NT2/D1 (cell line): ENCODE measurements around the gene HSD17B4.
A peak's percentile ranks its signal among the peaks of the same experiment; 100 is the strongest.
"Not testable (repeated sequence)": the region's sequence is repeated elsewhere in the genome, so short reads cannot be mapped to it uniquely, and the experiment has no call there.

ENCODE experiments used
- DNase-seq: peaks from one replicate; pipeline ENCODE4 v3.0.0-alpha.2; 2011; ENCODE audit warnings: low read depth, low spot score
- H3K27me3 ChIP-seq: 2 replicates; pipeline ENCODE4 v1.6.0; 2011; ENCODE audit warnings: mild to moderate bottlenecking; ENCODE audit not compliant: insufficient read length, insufficient read depth
- H3K36me3 ChIP-seq: 2 replicates; pipeline ENCODE4 v1.6.1; 2011; ENCODE audit warnings: mild to moderate bottlenecking, low read length, mixed read lengths; ENCODE audit not compliant: insufficient read depth, insufficient read length
- H3K4me1 ChIP-seq: 2 replicates; pipeline ENCODE4 v1.5.1; 2011; ENCODE audit not compliant: insufficient read depth, insufficient read length
- H3K4me3 ChIP-seq: 2 replicates; pipeline ENCODE4 v1.5.1; 2011; ENCODE audit warnings: low read depth; ENCODE audit not compliant: insufficient read length
- H3K9ac ChIP-seq: 2 replicates; pipeline ENCODE4 v1.6.0; 2011; ENCODE audit warnings: low read depth; ENCODE audit not compliant: insufficient read length
- H3K9me3 ChIP-seq: 2 replicates; pipeline ENCODE4 v1.5.1; 2011; ENCODE audit warnings: mild to moderate bottlenecking, low read length; ENCODE audit not compliant: insufficient read depth
- SUZ12 ChIP-seq: IDR thresholded peaks from 2 replicates; pipeline ENCODE4 v1.6.1; 2011; ENCODE audit not compliant: insufficient read length, insufficient read depth; ENCODE audit errors: extremely low read depth
- YY1 ChIP-seq: IDR thresholded peaks from 2 replicates; pipeline ENCODE4 v1.6.1; 2011; ENCODE audit not compliant: insufficient read length, insufficient read depth
- ZNF274 ChIP-seq: IDR thresholded peaks from 2 replicates; pipeline ENCODE4 v1.6.1; 2011; ENCODE audit warnings: mild to moderate bottlenecking, low read depth, low read length

Gene HSD17B4

DNA sequence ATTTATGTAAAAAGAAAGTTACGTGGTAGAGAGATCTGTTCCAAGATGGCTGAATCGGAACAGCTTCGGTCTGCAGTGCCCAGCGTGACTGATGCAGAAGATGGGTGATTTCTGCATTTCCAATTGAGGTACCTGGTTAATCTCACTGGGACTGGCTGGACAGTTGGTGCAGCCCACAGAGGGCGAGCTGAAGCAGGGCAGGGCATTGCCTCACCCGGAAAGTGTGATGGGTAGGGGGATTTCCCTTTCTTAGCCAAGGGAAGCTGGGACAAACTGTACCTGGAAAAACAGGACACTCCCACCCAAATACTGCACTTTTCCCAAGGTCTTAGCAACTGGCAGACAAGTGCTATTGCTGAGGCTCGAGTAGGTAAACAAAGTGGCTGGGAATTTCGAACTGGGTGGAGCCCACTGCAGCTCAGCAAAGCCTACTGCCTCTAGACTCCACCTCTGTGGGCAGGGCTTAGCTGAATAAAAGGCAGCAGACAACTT, 13.1 kb upstream of the HSD17B4 start:
- no peak for TF ChIP-seq YY1
- TF ChIP-seq SUZ12: no peak
- no peak for TF ChIP-seq ZNF274
- no peak overlapping the region for H3K9ac ChIP-seq
- peaks cover 5% of the 10 kb centered on the region; the same call in 1 of the 2 replicates for H3K9me3 ChIP-seq
- no peaks in the 10 kb centered on the region for H3K36me3 ChIP-seq
- H3K4me1 ChIP-seq: no peaks in the 10 kb centered on the region
- H3K27me3 ChIP-seq: no peaks in the 10 kb centered on the region
- no peak overlapping the region for H3K4me3 ChIP-seq
- no peak for DNase-seq

DNA sequence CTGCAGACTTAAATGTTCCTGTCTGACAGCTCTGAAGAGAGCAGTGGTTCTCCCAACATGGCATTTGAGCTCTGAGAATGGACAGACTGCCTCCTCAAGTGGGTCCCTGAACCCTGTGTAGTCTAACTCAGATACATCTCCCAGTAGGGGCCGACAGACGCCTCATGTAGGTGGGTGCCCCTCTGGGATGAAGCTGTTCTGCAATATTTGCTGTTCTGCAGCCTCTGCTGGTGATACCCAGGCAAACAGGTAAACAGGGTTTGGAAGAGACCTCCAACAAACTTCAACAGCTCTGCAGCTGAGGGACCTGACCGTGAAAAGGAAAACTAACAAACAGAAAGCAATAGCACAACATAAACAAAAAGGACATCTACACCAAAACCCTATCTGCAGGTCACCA, 12.7 kb upstream of the HSD17B4 start:
- not testable (repeated sequence) for H3K27me3 ChIP-seq, H3K4me1 ChIP-seq, H3K9me3 ChIP-seq, H3K4me3 ChIP-seq, H3K36me3 ChIP-seq, H3K9ac ChIP-seq, DNase-seq

GRCh38 chr5:119444643-119445042, 7.7 kb upstream of the HSD17B4 start:
- not testable (repeated sequence) for DNase-seq, H3K36me3 ChIP-seq

DNA sequence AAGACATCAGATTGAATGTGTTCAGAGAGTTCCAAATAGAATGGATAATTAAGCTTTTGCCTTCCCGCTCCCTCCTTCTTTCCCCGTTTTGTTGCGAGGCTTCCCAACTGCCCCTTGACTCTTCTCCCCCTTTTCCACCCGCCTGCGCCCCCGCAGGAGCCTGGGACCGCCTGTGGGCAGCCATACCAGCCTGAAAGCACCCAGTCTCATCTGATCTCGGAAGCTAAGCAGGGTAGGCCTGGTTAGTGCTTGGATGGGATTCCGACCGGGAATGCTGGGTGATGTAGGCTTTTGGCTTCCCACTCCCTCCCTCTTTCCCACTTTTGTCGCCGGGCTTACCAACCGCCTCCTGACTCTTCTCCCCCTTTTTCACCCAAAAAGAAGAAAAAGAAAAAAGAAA, 6.8 kb upstream of the HSD17B4 start:
- Histone ChIP-seq H3K4me3 (no peak overlapping the region), H3K36me3 (no peaks in the 10 kb centered on the region), H3K9me3 (peaks cover 16% of the 10 kb centered on the region; the same call in 1 of the 2 replicates), H3K9ac (no peak overlapping the region), H3K4me1 (no peaks in the 10 kb centered on the region), H3K27me3 (no peaks in the 10 kb centered on the region)
- DNase-seq: no peak
- TF ChIP-seq SUZ12: no peak
- TF ChIP-seq ZNF274: no peak
- TF ChIP-seq YY1: no peak

More at GRCh38 chr5:119444643-119445042, 7.7 kb upstream of the HSD17B4 start:
- not testable (repeated sequence) for H3K4me1 ChIP-seq, H3K9ac ChIP-seq, H3K4me3 ChIP-seq, H3K27me3 ChIP-seq, H3K9me3 ChIP-seq

- Histone ChIP-seq H3K27me3 (no peaks in the 10 kb centered on the region), H3K9me3 (peaks cover 18% of the 10 kb centered on the region; the same call in 1 of the 2 replicates), H3K4me3 (no peak overlapping the region), H3K9ac (no peak overlapping the region), H3K36me3 (no peaks in the 10 kb centered on the region), H3K4me1 (peaks cover 2% of the 10 kb centered on the region)
- TF ChIP-seq YY1: no peak
- no peak for TF ChIP-seq ZNF274
- TF ChIP-seq SUZ12: no peak
- DNase-seq: no peak
Measured at GRCh38 chr5:119449882-119450281, 2.4 kb upstream of the HSD17B4 start.

DNA sequence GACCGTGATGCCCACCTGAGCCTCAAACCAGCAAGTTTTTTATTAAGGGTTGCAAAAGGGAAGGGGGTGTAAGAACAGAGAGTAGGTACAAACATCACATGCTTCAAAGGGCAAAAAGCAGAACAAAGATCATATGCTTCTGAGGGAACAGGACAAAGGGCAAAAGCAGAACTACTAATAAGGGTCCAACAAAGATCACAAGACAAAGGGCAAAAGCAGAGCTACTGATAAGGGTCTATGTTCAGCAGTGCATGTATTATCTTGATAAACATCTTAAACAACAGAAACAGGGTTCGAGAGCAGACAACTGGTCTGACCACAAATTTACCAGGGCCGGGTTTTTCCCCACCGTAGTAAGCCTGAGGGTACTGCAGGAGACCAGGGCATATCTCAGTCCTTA, 1.7 kb upstream of the HSD17B4 start:
- H3K9me3 ChIP-seq: peaks cover 18% of the 10 kb centered on the region; the same call in 1 of the 2 replicates
- not testable (repeated sequence) for H3K9ac ChIP-seq, H3K4me3 ChIP-seq, H3K27me3 ChIP-seq, H3K36me3 ChIP-seq, H3K4me1 ChIP-seq, DNase-seq

DNA sequence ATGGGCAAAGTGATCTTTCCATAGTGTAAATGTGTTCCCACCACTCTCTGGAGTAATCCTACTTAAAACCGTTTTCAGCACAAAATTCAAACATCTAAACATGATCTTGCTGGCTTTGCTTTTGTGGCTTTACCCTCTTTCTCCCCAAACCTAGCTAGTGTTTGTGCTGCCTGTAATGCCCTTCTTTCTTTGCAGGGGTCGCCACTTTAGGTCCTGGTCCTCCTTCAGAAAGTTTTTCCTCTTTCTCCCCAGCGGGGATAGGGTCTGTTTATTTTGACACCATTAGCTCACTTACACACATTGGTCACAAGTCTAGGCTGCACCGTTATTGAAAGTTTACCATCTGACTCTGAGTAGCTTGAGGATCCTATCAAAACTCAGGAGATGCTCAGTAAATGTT, 736 bp upstream of the HSD17B4 start:
- no peak for TF ChIP-seq YY1
- no peak for TF ChIP-seq SUZ12
- no peak for TF ChIP-seq ZNF274
- H3K4me3 ChIP-seq: no peak overlapping the region
- H3K9ac ChIP-seq: no peak overlapping the region
- H3K4me1 ChIP-seq: peaks cover 2% of the 10 kb centered on the region
- H3K9me3 ChIP-seq: peaks cover 18% of the 10 kb centered on the region; the same call in 1 of the 2 replicates
- no peak for DNase-seq
- H3K36me3 ChIP-seq: peaks cover 2% of the 10 kb centered on the region
- H3K27me3 ChIP-seq: no peaks in the 10 kb centered on the region

DNA sequence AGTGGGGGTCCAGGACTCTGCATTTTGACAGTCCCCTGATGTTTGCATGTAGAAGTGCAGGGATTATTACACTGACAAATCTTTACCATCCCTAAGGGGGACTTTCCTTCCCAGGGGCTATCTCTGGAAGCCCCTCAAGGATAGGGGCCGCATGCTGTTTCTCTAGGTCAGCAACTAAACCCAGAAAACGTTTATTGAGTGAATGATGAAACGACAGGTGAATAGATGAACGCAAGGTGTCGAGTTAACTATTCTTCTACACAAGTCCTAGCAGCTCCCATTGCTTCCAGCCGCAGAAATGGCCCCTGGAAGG, 281 bp upstream of the HSD17B4 start:
- no peak overlapping the region for H3K9ac ChIP-seq
- no peak for DNase-seq
- H3K9me3 ChIP-seq: peaks cover 18% of the 10 kb centered on the region; the same call in 1 of the 2 replicates
- H3K4me3 ChIP-seq: no peak overlapping the region
- H3K36me3 ChIP-seq: peaks cover 5% of the 10 kb centered on the region
- peaks cover 2% of the 10 kb centered on the region for H3K4me1 ChIP-seq
- no peaks in the 10 kb centered on the region for H3K27me3 ChIP-seq
- TF ChIP-seq YY1 (peak; percentile 19), ZNF274 (no peak)
